DND-41 (cell line): ENCODE measurements around the gene LDB2.

Source experiments
- ATAC-seq: fragments of 200-7000 bp; cut with Tn5 transposase; 3 replicates; pipeline ENCODE4 v1.9.1; 2021; ENCODE audit warnings: low read depth; ENCODE audit not compliant: insufficient read depth
- DNase-seq: peaks from one replicate; pipeline ENCODE4 v3.0.0-alpha.2; 2020
- H2AFZ ChIP-seq: 2 replicates; pipeline ENCODE4 v1.6.0; 2012; ENCODE audit warnings: low read depth, low read length
- H3K27ac ChIP-seq: 2 replicates; pipeline ENCODE4 v1.5.1; 2012; ENCODE audit warnings: low read length, inconsistent platforms
- H3K27me3 ChIP-seq: fragments of 200-600 bp; sonication (generic); 2 replicates; pipeline ENCODE4 v1.6.0; 2012; ENCODE audit warnings: low read length, mild to moderate bottlenecking, inconsistent platforms; ENCODE audit not compliant: insufficient read depth, poor library complexity
- H3K36me3 ChIP-seq: 2 replicates; pipeline ENCODE4 v1.5.1; 2012; ENCODE audit warnings: low read length, inconsistent platforms; ENCODE audit not compliant: insufficient read depth
- H3K4me1 ChIP-seq: 2 replicates; pipeline ENCODE4 v1.5.1; 2012; ENCODE audit warnings: mild to moderate bottlenecking, low read length; ENCODE audit not compliant: insufficient read depth
- H3K4me2 ChIP-seq: 2 replicates; pipeline ENCODE4 v1.6.0; 2012; ENCODE audit warnings: mild to moderate bottlenecking, moderate library complexity, low read length, inconsistent platforms; ENCODE audit not compliant: insufficient read depth
- H3K4me3 ChIP-seq, 2 experiments: fragments of 200-600 bp in 1 of 2; shearing (Covaris generic) in 1 of 2; 2 replicates each; pipeline ENCODE4 v1.5.1; 2012 to 2016; ENCODE audit warnings: inconsistent platforms in 2 of 2, low read length in 2 of 2, mild to moderate bottlenecking in 2 of 2, low read depth in 1 of 2, moderate library complexity in 1 of 2
- H3K79me2 ChIP-seq: 2 replicates; pipeline ENCODE4 v1.6.0; 2012; ENCODE audit warnings: low read length, inconsistent platforms; ENCODE audit not compliant: insufficient read depth
- H3K9ac ChIP-seq: 2 replicates; pipeline ENCODE4 v1.6.0; 2012; ENCODE audit warnings: low read depth, mild to moderate bottlenecking, inconsistent platforms, low read length, moderate library complexity
- H3K9me3 ChIP-seq: 2 replicates; pipeline ENCODE4 v1.5.1; 2012; ENCODE audit warnings: low read length, moderate library complexity, mild to moderate bottlenecking, inconsistent platforms; ENCODE audit not compliant: insufficient read depth, severe bottlenecking
- H4K20me1 ChIP-seq: 2 replicates; pipeline ENCODE4 v1.6.0; 2012; ENCODE audit warnings: low read length; ENCODE audit not compliant: insufficient read depth
- CTCF ChIP-seq: IDR thresholded peaks from 2 replicates; pipeline ENCODE4 v1.5.1; 2012; ENCODE audit warnings: borderline replicate concordance, low read length, moderate library complexity, mild to moderate bottlenecking; ENCODE audit not compliant: poor library complexity, severe bottlenecking; ENCODE audit errors: extremely low read depth
- EZH2 ChIP-seq: IDR thresholded peaks from 3 replicates; pipeline ENCODE4 v1.6.1; 2012; ENCODE audit warnings: borderline replicate concordance, low read depth, mild to moderate bottlenecking, moderate library complexity, low read length, inconsistent platforms; ENCODE audit not compliant: severe bottlenecking

LDB2 gene

GRCh38 chr4:16809943-16810342 is 88.5 kb downstream of the LDB2 start:
- TF ChIP-seq EZH2 (no peak), CTCF (no peak)

GRCh38 chr4:16809064-16809463 is 89.4 kb downstream of the LDB2 start:
- H3K9ac ChIP-seq, result no peak overlapping the region
- ATAC-seq (no peak), DNase-seq (no peak)
- H3K9me3 ChIP-seq, result no peaks in the 10 kb centered on the region
- no peak for TF ChIP-seq EZH2
- H3K4me1 ChIP-seq, result no peaks in the 10 kb centered on the region
- no peak overlapping the region for H3K4me3 ChIP-seq
- no peak overlapping the region for H3K4me2 ChIP-seq
- no peak overlapping the region for H2AFZ ChIP-seq
- no peaks in the 10 kb centered on the region for H3K27me3 ChIP-seq
- no peaks in the 10 kb centered on the region for H3K79me2 ChIP-seq
- no peaks in the 10 kb centered on the region for H4K20me1 ChIP-seq
- H3K27ac ChIP-seq, result no peak overlapping the region
- H3K36me3 ChIP-seq, result no peaks in the 10 kb centered on the region

More at GRCh38 chr4:16809943-16810342, 88.5 kb downstream of the LDB2 start:
- DNase-seq, result no peak
- Histone ChIP-seq H3K27ac (no peak overlapping the region), H3K79me2 (no peaks in the 10 kb centered on the region), H3K9me3 (no peaks in the 10 kb centered on the region), H3K27me3 (no peaks in the 10 kb centered on the region), H3K36me3 (no peaks in the 10 kb centered on the region), H3K9ac (no peak overlapping the region), H2AFZ (no peak overlapping the region), H3K4me2 (no peak overlapping the region), H3K4me3 (no peak overlapping the region), H3K4me1 (no peaks in the 10 kb centered on the region), H4K20me1 (no peaks in the 10 kb centered on the region)
- no peak for ATAC-seq

GRCh38 chr4:16807355-16807754 is 91.1 kb downstream of the LDB2 start:
- no peaks in the 10 kb centered on the region for H3K27me3 ChIP-seq
- no peaks in the 10 kb centered on the region for H3K79me2 ChIP-seq

GRCh38 chr4:16804581-16804980 is 93.9 kb downstream of the LDB2 start:
- Histone ChIP-seq H3K4me2 (no peak overlapping the region), H2AFZ (no peak overlapping the region), H4K20me1 (no peaks in the 10 kb centered on the region), H3K79me2 (no peaks in the 10 kb centered on the region), H3K27me3 (no peaks in the 10 kb centered on the region), H3K9ac (no peak overlapping the region), H3K27ac (no peak overlapping the region), H3K4me1 (no peaks in the 10 kb centered on the region), H3K36me3 (no peaks in the 10 kb centered on the region), H3K4me3 (no peak overlapping the region), H3K9me3 (no peaks in the 10 kb centered on the region)
- TF ChIP-seq CTCF (no peak), EZH2 (no peak)
- ATAC-seq, result no peak
- DNase-seq, result no peak

More at GRCh38 chr4:16807355-16807754, 91.1 kb downstream of the LDB2 start:
- no peak overlapping the region for H3K27ac ChIP-seq
- no peak overlapping the region for H3K9ac ChIP-seq
- no peak for TF ChIP-seq EZH2
- no peak for TF ChIP-seq CTCF
- no peaks in the 10 kb centered on the region for H3K4me1 ChIP-seq
- H3K9me3 ChIP-seq, result no peaks in the 10 kb centered on the region
- H3K36me3 ChIP-seq, result no peaks in the 10 kb centered on the region
- no peak overlapping the region for H2AFZ ChIP-seq
- DNase-seq (no peak), ATAC-seq (no peak)
- no peak overlapping the region for H3K4me2 ChIP-seq
- no peak overlapping the region for H3K4me3 ChIP-seq
- no peaks in the 10 kb centered on the region for H4K20me1 ChIP-seq
